ENCODE results near the gene TSPAN11. TPM values are rescaled to one million over a fixed set of nuclear protein-coding genes. Genes with fewer than 3 reads are reported as not detected.

Gene TSPAN11
- total RNA-seq, 1 experiment from 2014 or later, result 4.6 TPM

DNA sequence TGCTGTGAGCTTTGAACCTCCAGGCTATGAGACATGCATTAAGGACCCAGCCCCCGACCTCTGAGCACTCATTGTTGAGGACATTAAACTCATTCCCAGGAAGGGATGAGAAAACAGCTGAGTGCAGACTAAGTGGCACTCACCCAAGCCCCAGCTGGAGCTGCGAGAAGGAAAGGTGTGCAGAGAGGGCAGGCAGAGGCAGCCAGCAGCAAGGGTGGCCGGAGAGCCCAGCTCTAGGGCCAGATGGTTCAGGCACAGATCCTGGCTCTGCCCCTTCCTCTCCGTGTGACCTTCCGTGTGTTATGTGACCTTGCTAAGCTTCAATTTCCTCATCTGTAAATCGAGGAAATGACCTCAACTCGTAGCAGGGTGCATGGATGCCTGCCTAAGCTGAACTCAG lies 3.7 kb downstream of the TSPAN11 start:
- Mint-ChIP-seq H3K36me3 (peaks cover 14% of the 10 kb centered on the region), H3K27ac (no peak overlapping the region), H3K4me1 (peaks cover 44% of the 10 kb centered on the region), H3K9me3 (peaks cover 12% of the 10 kb centered on the region), H3K4me3 (no peak overlapping the region), H3K27me3 (ENCODE audit: low read depth) (peaks cover 32% of the 10 kb centered on the region)
- TF ChIP-seq FOXK1 (CRISPR knock-in tag; IDR thresholded peaks at IDR 0.05) (no peak), ZNF219 (CRISPR knock-in tag; IDR thresholded peaks at IDR 0.05; ENCODE audit: borderline replicate concordance) (no peak), NFE2L1 (CRISPR knock-in tag; IDR thresholded peaks at IDR 0.05) (no peak), NR3C1 (CRISPR knock-in tag; conservative IDR thresholded peaks at IDR 0.05; ENCODE audit: low read depth) (no peak), ZNF232 (CRISPR knock-in tag; IDR thresholded peaks at IDR 0.05) (no peak), SMAD4 (CRISPR knock-in tag; IDR thresholded peaks at IDR 0.05) (no peak), ZNF138 (CRISPR knock-in tag; conservative IDR thresholded peaks at IDR 0.05) (no peak), ESRRA (CRISPR knock-in tag; IDR thresholded peaks at IDR 0.05; ENCODE audit: borderline replicate concordance) (no peak), GRHL2 (CRISPR knock-in tag; IDR thresholded peaks at IDR 0.05; ENCODE audit: insufficient replicate concordance, severe bottlenecking) (no peak), NFYB (CRISPR knock-in tag; conservative IDR thresholded peaks at IDR 0.05; ENCODE audit: low read depth) (no peak), TP53 (CRISPR knock-in tag; IDR thresholded peaks at IDR 0.05) (no peak), GTF2I (CRISPR knock-in tag; conservative IDR thresholded peaks at IDR 0.05) (no peak), SP1 (CRISPR knock-in tag; conservative IDR thresholded peaks at IDR 0.05) (no peak)
- TF ChIP-seq, protein P1, sequence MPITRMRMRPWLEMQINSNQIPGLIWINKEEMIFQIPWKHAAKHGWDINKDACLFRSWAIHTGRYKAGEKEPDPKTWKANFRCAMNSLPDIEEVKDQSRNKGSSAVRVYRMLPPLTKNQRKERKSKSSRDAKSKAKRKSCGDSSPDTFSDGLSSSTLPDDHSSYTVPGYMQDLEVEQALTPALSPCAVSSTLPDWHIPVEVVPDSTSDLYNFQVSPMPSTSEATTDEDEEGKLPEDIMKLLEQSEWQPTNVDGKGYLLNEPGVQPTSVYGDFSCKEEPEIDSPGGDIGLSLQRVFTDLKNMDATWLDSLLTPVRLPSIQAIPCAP (CRISPR knock-in tag; IDR thresholded peaks at IDR 0.05), result no peak
- TF ChIP-seq, protein P2, sequence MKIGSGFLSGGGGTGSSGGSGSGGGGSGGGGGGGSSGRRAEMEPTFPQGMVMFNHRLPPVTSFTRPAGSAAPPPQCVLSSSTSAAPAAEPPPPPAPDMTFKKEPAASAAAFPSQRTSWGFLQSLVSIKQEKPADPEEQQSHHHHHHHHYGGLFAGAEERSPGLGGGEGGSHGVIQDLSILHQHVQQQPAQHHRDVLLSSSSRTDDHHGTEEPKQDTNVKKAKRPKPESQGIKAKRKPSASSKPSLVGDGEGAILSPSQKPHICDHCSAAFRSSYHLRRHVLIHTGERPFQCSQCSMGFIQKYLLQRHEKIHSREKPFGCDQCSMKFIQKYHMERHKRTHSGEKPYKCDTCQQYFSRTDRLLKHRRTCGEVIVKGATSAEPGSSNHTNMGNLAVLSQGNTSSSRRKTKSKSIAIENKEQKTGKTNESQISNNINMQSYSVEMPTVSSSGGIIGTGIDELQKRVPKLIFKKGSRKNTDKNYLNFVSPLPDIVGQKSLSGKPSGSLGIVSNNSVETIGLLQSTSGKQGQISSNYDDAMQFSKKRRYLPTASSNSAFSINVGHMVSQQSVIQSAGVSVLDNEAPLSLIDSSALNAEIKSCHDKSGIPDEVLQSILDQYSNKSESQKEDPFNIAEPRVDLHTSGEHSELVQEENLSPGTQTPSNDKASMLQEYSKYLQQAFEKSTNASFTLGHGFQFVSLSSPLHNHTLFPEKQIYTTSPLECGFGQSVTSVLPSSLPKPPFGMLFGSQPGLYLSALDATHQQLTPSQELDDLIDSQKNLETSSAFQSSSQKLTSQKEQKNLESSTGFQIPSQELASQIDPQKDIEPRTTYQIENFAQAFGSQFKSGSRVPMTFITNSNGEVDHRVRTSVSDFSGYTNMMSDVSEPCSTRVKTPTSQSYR (CRISPR knock-in tag; IDR thresholded peaks at IDR 0.05), result no peak
- TF ChIP-seq, protein P3, sequence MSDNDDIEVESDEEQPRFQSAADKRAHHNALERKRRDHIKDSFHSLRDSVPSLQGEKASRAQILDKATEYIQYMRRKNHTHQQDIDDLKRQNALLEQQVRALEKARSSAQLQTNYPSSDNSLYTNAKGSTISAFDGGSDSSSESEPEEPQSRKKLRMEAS (CRISPR knock-in tag; IDR thresholded peaks at IDR 0.05), result no peak
- TF ChIP-seq, protein P4, sequence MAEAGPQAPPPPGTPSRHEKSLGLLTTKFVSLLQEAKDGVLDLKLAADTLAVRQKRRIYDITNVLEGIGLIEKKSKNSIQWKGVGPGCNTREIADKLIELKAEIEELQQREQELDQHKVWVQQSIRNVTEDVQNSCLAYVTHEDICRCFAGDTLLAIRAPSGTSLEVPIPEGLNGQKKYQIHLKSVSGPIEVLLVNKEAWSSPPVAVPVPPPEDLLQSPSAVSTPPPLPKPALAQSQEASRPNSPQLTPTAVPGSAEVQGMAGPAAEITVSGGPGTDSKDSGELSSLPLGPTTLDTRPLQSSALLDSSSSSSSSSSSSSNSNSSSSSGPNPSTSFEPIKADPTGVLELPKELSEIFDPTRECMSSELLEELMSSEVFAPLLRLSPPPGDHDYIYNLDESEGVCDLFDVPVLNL (CRISPR knock-in tag; IDR thresholded peaks at IDR 0.05; ENCODE audit: borderline replicate concordance, low read depth), result no peak
- TF ChIP-seq, protein P5, sequence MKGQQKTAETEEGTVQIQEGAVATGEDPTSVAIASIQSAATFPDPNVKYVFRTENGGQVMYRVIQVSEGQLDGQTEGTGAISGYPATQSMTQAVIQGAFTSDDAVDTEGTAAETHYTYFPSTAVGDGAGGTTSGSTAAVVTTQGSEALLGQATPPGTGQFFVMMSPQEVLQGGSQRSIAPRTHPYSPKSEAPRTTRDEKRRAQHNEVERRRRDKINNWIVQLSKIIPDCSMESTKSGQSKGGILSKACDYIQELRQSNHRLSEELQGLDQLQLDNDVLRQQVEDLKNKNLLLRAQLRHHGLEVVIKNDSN (CRISPR knock-in tag; IDR thresholded peaks at IDR 0.05), result no peak
- POLR2A ChIA-PET, result no interaction called here
- DNase-seq (ENCODE audit: low spot score), result no peak
- no peak for ATAC-seq
- CTCF ChIA-PET, result interaction anchor here (0.8 kb wide), 1 partner anchor 56 kb away, joined by 3 read pairs; no protein-coding TSS in a partner anchor

DNA sequence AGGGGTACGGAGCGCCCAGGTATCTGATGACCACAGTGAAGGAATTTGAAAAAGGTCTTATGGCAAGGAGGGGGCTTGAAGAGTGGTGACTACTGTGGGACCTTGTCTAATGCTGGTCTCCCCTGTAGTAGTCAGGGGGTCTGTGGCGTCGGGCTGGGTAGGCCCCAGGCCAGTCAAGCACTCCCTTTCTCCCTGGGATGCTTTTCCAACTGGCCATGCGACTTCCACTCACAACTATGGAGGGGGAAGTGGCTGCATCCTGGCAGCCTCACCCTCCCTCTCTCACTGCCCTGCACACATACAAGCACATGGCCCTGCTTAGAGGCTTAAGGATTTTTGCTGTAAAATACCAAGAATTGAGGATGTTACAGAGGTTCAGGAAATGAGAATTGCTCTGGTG lies 4.1 kb downstream of the TSPAN11 start:
- Mint-ChIP-seq H3K9me3 (peaks cover 12% of the 10 kb centered on the region), H3K4me1 (peaks cover 40% of the 10 kb centered on the region), H3K36me3 (peaks cover 15% of the 10 kb centered on the region), H3K27me3 (ENCODE audit: low read depth) (peaks cover 28% of the 10 kb centered on the region), H3K4me3 (no peak overlapping the region), H3K27ac (no peak overlapping the region)
- ChIA-PET POLR2A (no interaction called here), CTCF (interaction anchor here (0.8 kb wide), 1 partner anchor 55 kb away, joined by 3 read pairs; no protein-coding TSS in a partner anchor)
- DNase-seq (ENCODE audit: low spot score) (no peak), ATAC-seq (no peak)
- TF ChIP-seq, protein P6, sequence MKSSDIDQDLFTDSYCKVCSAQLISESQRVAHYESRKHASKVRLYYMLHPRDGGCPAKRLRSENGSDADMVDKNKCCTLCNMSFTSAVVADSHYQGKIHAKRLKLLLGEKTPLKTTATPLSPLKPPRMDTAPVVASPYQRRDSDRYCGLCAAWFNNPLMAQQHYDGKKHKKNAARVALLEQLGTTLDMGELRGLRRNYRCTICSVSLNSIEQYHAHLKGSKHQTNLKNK (CRISPR knock-in tag; IDR thresholded peaks at IDR 0.05), result no peak
- TF ChIP-seq, protein P7, sequence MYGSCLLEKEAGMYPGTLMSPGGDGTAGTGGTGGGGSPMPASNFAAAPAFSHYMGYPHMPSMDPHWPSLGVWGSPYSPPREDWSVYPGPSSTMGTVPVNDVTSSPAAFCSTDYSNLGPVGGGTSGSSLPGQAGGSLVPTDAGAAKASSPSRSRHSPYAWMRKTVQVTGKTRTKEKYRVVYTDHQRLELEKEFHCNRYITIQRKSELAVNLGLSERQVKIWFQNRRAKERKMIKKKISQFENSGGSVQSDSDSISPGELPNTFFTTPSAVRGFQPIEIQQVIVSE (CRISPR knock-in tag; IDR thresholded peaks at IDR 0.05; ENCODE audit: borderline replicate concordance), result no peak
- TF ChIP-seq MYBL2 (CRISPR knock-in tag; IDR thresholded peaks at IDR 0.05), result no peak
- no peak for TF ChIP-seq ESRRA (CRISPR knock-in tag; IDR thresholded peaks at IDR 0.05; ENCODE audit: borderline replicate concordance)
- no peak for TF ChIP-seq ZNF219 (CRISPR knock-in tag; IDR thresholded peaks at IDR 0.05; ENCODE audit: borderline replicate concordance)
- no peak for TF ChIP-seq GTF2I (CRISPR knock-in tag; conservative IDR thresholded peaks at IDR 0.05)
- no peak for TF ChIP-seq JUN (CRISPR knock-in tag; IDR thresholded peaks at IDR 0.05)
- TF ChIP-seq ZNF263 (CRISPR knock-in tag; IDR thresholded peaks at IDR 0.05; ENCODE audit: low read depth), result no peak
- TF ChIP-seq, protein P8, sequence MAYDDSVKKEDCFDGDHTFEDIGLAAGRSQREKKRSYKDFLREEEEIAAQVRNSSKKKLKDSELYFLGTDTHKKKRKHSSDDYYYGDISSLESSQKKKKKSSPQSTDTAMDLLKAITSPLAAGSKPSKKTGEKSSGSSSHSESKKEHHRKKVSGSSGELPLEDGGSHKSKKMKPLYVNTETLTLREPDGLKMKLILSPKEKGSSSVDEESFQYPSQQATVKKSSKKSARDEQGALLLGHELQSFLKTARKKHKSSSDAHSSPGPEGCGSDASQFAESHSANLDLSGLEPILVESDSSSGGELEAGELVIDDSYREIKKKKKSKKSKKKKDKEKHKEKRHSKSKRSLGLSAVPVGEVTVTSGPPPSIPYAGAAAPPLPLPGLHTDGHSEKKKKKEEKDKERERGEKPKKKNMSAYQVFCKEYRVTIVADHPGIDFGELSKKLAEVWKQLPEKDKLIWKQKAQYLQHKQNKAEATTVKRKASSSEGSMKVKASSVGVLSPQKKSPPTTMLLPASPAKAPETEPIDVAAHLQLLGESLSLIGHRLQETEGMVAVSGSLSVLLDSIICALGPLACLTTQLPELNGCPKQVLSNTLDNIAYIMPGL (CRISPR knock-in tag; IDR thresholded peaks at IDR 0.05), result no peak
- no peak for TF ChIP-seq ZNF121 (CRISPR knock-in tag; IDR thresholded peaks at IDR 0.05)
- TF ChIP-seq ZNF416 (CRISPR knock-in tag; IDR thresholded peaks at IDR 0.05), result no peak
- TF ChIP-seq EMX1 (CRISPR knock-in tag; IDR thresholded peaks at IDR 0.05), result no peak
